Gastrocnemius medialis (tissue), 4 donors: ENCODE data around the gene RAB26.
"Not testable (repeated sequence)": the region's sequence is repeated elsewhere in the genome, so short reads cannot be mapped to it uniquely, and the experiment has no call there.

Experiments used
- POLR2A ChIP-seq, 2 donors: fragments of 450-650 bp; IDR thresholded peaks; one replicate each; pipeline ENCODE4 v1.6.1; 2017; ENCODE audit warnings: antibody characterized with exemption in 2 of 2, mild to moderate bottlenecking in 2 of 2, moderate library complexity in 2 of 2
- TF ChIP-seq, protein P1 (sequence below), 5 experiments: fragments of 450-650 bp in 3 of 5; fragments of 200-600 bp in 2 of 5; sonication (generic) in 2 of 5; IDR thresholded peaks in 4 of 5; conservative IDR thresholded peaks in 1 of 5; 1 replicate in 4 of 5; 2 replicates in 1 of 5; pipeline ENCODE4 v1.5.1; 2016 to 2019; ENCODE audit warnings: antibody characterized with exemption in 5 of 5, mild to moderate bottlenecking in 3 of 5, moderate library complexity in 3 of 5

DNA sequence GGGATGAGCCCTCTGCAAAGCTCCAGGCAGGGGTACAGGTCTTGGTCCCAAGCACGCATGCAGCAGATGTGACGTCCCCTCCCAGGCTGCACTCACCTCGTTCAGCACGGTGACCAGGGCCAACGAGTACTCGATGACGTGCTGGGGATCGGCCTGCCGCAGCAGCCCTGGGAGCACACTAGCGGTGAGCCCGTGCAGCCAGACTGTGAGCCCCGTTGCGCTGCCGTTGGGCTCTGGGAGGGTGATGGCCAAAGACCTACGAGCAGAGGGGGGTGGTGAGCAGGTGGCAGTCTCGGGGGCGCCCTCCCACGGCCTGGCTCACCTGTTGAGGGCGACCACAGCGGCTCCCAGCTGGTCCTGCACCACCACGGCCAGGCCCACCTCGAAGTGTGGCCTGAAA is 42.7 kb upstream of the RAB26 start:
- TF ChIP-seq, protein P1, sequence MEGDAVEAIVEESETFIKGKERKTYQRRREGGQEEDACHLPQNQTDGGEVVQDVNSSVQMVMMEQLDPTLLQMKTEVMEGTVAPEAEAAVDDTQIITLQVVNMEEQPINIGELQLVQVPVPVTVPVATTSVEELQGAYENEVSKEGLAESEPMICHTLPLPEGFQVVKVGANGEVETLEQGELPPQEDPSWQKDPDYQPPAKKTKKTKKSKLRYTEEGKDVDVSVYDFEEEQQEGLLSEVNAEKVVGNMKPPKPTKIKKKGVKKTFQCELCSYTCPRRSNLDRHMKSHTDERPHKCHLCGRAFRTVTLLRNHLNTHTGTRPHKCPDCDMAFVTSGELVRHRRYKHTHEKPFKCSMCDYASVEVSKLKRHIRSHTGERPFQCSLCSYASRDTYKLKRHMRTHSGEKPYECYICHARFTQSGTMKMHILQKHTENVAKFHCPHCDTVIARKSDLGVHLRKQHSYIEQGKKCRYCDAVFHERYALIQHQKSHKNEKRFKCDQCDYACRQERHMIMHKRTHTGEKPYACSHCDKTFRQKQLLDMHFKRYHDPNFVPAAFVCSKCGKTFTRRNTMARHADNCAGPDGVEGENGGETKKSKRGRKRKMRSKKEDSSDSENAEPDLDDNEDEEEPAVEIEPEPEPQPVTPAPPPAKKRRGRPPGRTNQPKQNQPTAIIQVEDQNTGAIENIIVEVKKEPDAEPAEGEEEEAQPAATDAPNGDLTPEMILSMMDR (IDR thresholded peaks at IDR 0.05 in 4 of 5, conservative IDR thresholded peaks at IDR 0.05 in 1 of 5) = not testable (repeated sequence)
- not testable (repeated sequence) for TF ChIP-seq POLR2A (IDR thresholded peaks at IDR 0.05)
